CD4-positive, alpha-beta T cell (primary cell): Measurements from ENCODE around the gene ZNF136. TPM values are rescaled to one million over a fixed set of nuclear protein-coding genes. Genes with fewer than 3 reads are reported as not detected.

Experiments
- ATAC-seq: fragments of 200-7000 bp; cut with Tn5 transposase; one replicate; pipeline ENCODE4 v1.10.0; 2022; ENCODE audit warnings: mild to moderate bottlenecking; ENCODE audit not compliant: poor library complexity
- CTCF ChIA-PET: fragments of 350-600 bp; sonication (Branson Sonifier 250); formaldehyde crosslinking; loops from one replicate; lab custom pipeline; 2021; ENCODE audit warnings: antibody characterized with exemption, inconsistent platforms; lab: Charles Lee
- POLR2A ChIA-PET: fragments of 350-600 bp; sonication (Branson Sonifier 250); formaldehyde crosslinking; loops from one replicate; lab custom pipeline; 2021; ENCODE audit warnings: antibody characterized with exemption, inconsistent platforms; lab: Charles Lee
- DNase-seq, 14 experiments: peaks; one replicate each; pipeline ENCODE4 v3.0.0-alpha.2; 2013 to 2020; ENCODE audit warnings: mixed read lengths in 2 of 14
- H3K27ac ChIP-seq, 2 donors: one replicate each; pipeline versions ENCODE4 v1.5.1 to v1.7.0; 2013; ENCODE audit warnings: low read length in 2 of 2, low read depth in 1 of 2, mild to moderate bottlenecking in 1 of 2
- H3K27me3 ChIP-seq, 2 experiments: 1 replicate in 1 of 2; 2 replicates in 1 of 2; pipeline versions ENCODE4 v1.6.1 to v1.7.0; 2013; ENCODE audit warnings: low read length in 2 of 2, control low read depth in 1 of 2, mild to moderate bottlenecking in 1 of 2, moderate library complexity in 1 of 2; ENCODE audit not compliant: insufficient read depth in 2 of 2, control insufficient read depth in 1 of 2
- H3K36me3 ChIP-seq: one replicate; pipeline ENCODE4 v1.6.1; 2013; ENCODE audit warnings: low read length, control low read depth; ENCODE audit not compliant: insufficient read depth
- H3K4me1 ChIP-seq: one replicate; pipeline ENCODE4 v1.6.1; 2013; ENCODE audit warnings: low read length, control low read depth; ENCODE audit not compliant: insufficient read depth
- H3K4me3 ChIP-seq: one replicate; pipeline ENCODE4 v1.5.1; 2013; ENCODE audit warnings: mild to moderate bottlenecking, low read length, moderate library complexity
- H3K9me3 ChIP-seq, 2 experiments: 1 replicate in 1 of 2; 2 replicates in 1 of 2; pipeline versions ENCODE4 v1.6.1 to v1.7.0; 2013; ENCODE audit warnings: low read length in 2 of 2, mild to moderate bottlenecking in 2 of 2, control low read depth in 1 of 2, moderate library complexity in 1 of 2; ENCODE audit not compliant: control insufficient read depth in 1 of 2, insufficient read depth in 1 of 2
- H3K27ac Mint-ChIP-seq: one replicate; pipeline ENCODE4 v1.8.0; 2020; ENCODE audit warnings: mixed read lengths
- H3K27me3 Mint-ChIP-seq: one replicate; pipeline ENCODE4 v1.8.0; 2021; ENCODE audit warnings: mixed read lengths
- H3K36me3 Mint-ChIP-seq: one replicate; pipeline ENCODE4 v1.8.0; 2021; ENCODE audit warnings: low read depth, mixed read lengths
- H3K4me1 Mint-ChIP-seq: one replicate; pipeline ENCODE4 v1.8.0; 2021; ENCODE audit warnings: low read depth, mixed read lengths
- H3K4me3 Mint-ChIP-seq: one replicate; pipeline ENCODE4 v1.8.0; 2020; ENCODE audit warnings: mild to moderate bottlenecking, mixed read lengths
- H3K9me3 Mint-ChIP-seq: one replicate; pipeline ENCODE4 v1.8.0; 2020; ENCODE audit warnings: mixed read lengths
- CTCF ChIP-seq: fragments of 200-600 bp; IDR thresholded peaks from one replicate; pipeline ENCODE4 v1.8.0; 2022; ENCODE audit warnings: antibody characterized with exemption, mild to moderate bottlenecking
- intact Hi-C, 2 experiments: fragments of 100-400 bp; cut with DNase I in 1 of 2; cut with micrococcal nuclease in 1 of 2; formaldehyde crosslinking; loops; one replicate each; pipeline versions ENCODE4 v1.15.1 to v1.9.0; 2023 to 2025; cut with DNase I, micrococcal nuclease
- total RNA-seq, 174 experiments: library from RNA in 2 of 174; stranded (reverse) in 2 of 174; gene quantifications; one replicate each; pipeline ENCODE4 v1.2.3 and lab custom pipeline; 2021 to 2026

Gene ZNF136
- total RNA-seq, 2 experiments from 2014 or later, result 40.5 to 45.6 TPM

- Histone ChIP-seq H3K27ac (no peak overlapping the region), H3K36me3 (peaks cover 6% of the 10 kb centered on the region), H3K4me1 (no peaks in the 10 kb centered on the region), H3K4me3 (no peak overlapping the region), H3K27me3 (no peaks in the 10 kb centered on the region), H3K9me3 (peaks cover 0 to 16% of the 10 kb centered on the region in 2 experiments)
- TF ChIP-seq CTCF, result no peak
- H3K4me1 Mint-ChIP-seq, result no peaks in the 10 kb centered on the region
- H3K27ac Mint-ChIP-seq, result no peak overlapping the region
- H3K27me3 Mint-ChIP-seq, result no peaks in the 10 kb centered on the region
- no peak overlapping the region for H3K4me3 Mint-ChIP-seq
- intact Hi-C loops, result no loop called here
- peaks cover 79% of the 10 kb centered on the region for H3K36me3 Mint-ChIP-seq
- peaks cover 3% of the 10 kb centered on the region for H3K9me3 Mint-ChIP-seq
- ATAC-seq, result no peak
- no peak for DNase-seq
- CTCF ChIA-PET, result no interaction called here
- POLR2A ChIA-PET, result no interaction called here
Measured at GRCh38 chr19:12232961-12233360, 70.1 kb downstream of the ZNF136 start.

- TF ChIP-seq CTCF, result no peak
- H3K4me1 Mint-ChIP-seq, result no peaks in the 10 kb centered on the region
- no peak overlapping the region for H3K4me3 Mint-ChIP-seq
- Histone ChIP-seq H3K27me3 (no peaks in the 10 kb centered on the region), H3K27ac (no peak overlapping the region), H3K4me1 (no peaks in the 10 kb centered on the region), H3K36me3 (peaks cover 3% of the 10 kb centered on the region), H3K9me3 (peaks cover 0 to 36% of the 10 kb centered on the region in 2 experiments), H3K4me3 (no peak overlapping the region)
- ChIA-PET CTCF (no interaction called here), POLR2A (no interaction called here)
- no peaks in the 10 kb centered on the region for H3K27me3 Mint-ChIP-seq
- DNase-seq (peak in 1 of 14 experiments; percentile 9), ATAC-seq (no peak)
- no peak overlapping the region for H3K27ac Mint-ChIP-seq
- H3K36me3 Mint-ChIP-seq, result peaks cover 71% of the 10 kb centered on the region
- intact Hi-C loops, result no loop called here
- peaks cover 3% of the 10 kb centered on the region for H3K9me3 Mint-ChIP-seq
Measured at GRCh38 chr19:12237143-12237839, 74.4 kb downstream of the ZNF136 start.

Other genes with a start within 250 kb of the ZNF136 start
- gene ZNF700, start 238.0 kb upstream of the ZNF136 start, total RNA-seq, result 10 to 100 TPM; 13.2 to 14.5 TPM
- gene ZNF763, start 198.1 kb upstream of the ZNF136 start, total RNA-seq, result 1 to 10 TPM; 2.5 to 2.9 TPM
- 1 to 10 TPM; 2.6 to 2.8 TPM for gene ZNF433, start 127.4 kb upstream of the ZNF136 start, total RNA-seq
- not detected for gene ZNF878, start 110.1 kb upstream of the ZNF136 start, total RNA-seq
- 10 to 100 TPM; 22.2 to 23.7 TPM for gene ZNF844, start 98.4 kb upstream of the ZNF136 start, total RNA-seq
- gene ZNF20, start 22.7 kb upstream of the ZNF136 start, total RNA-seq, result 1 to 10 TPM; 1.0 to 1.2 TPM
- gene ZNF625, start 6.4 kb upstream of the ZNF136 start, total RNA-seq, result under 1 TPM; 0.56 to 0.85 TPM
- gene ZNF44, start 131.8 kb downstream of the ZNF136 start, total RNA-seq, result 10 to 100 TPM; 30.4 to 31.4 TPM
- 1 to 10 TPM; 4.5 to 5.1 TPM for gene ZNF563, start 170.5 kb downstream of the ZNF136 start, total RNA-seq
- under 1 TPM; 0.52 to 0.67 TPM for gene ZNF442, start 202.6 kb downstream of the ZNF136 start, total RNA-seq
- 1 to 10 TPM; 1.1 to 1.6 TPM for gene ZNF799, start 238.2 kb downstream of the ZNF136 start, total RNA-seq